ENCODE measurements around the gene ARHGAP6. TPM values are rescaled to one million over a fixed set of nuclear protein-coding genes. Genes with fewer than 3 reads are reported as not detected.
A peak's percentile ranks its signal among the peaks of the same experiment; 100 is the strongest.

ARHGAP6 gene
- total and polyA plus RNA-seq, 9 of the 15 experiments (the other 6 are each of a cell fraction or from before 2014, with no cell fraction given), result 12.5 to 63.6 (median 41.8) TPM

- TF ChIP-seq ZNF23 (CRISPR knock-in tag; IDR thresholded peaks at IDR 0.05), result no peak
- no peak for TF ChIP-seq GTF2E2 (tag; IDR thresholded peaks at IDR 0.05)
- TF ChIP-seq ZFPM2 (CRISPR knock-in tag; IDR thresholded peaks at IDR 0.05), result no peak
- TF ChIP-seq ZNF583 (CRISPR knock-in tag; IDR thresholded peaks at IDR 0.05), result no peak
- TF ChIP-seq CHD7 (IDR thresholded peaks at IDR 0.05; ENCODE audit: low read depth, low read length), result no peak
- TF ChIP-seq HLTF (IDR thresholded peaks at IDR 0.05), result no peak
- no peak for TF ChIP-seq YY1 (IDR thresholded peaks at IDR 0.05; ENCODE audit: borderline replicate concordance in 1 of 3, control insufficient read depth in 1 of 3, extremely low read depth in 1 of 3, insufficient read depth in 3 of 3, insufficient read length in 1 of 3, insufficient replicate concordance in 2 of 3, low read depth in 1 of 3, low read length in 2 of 3)
- TF ChIP-seq, protein P1, sequence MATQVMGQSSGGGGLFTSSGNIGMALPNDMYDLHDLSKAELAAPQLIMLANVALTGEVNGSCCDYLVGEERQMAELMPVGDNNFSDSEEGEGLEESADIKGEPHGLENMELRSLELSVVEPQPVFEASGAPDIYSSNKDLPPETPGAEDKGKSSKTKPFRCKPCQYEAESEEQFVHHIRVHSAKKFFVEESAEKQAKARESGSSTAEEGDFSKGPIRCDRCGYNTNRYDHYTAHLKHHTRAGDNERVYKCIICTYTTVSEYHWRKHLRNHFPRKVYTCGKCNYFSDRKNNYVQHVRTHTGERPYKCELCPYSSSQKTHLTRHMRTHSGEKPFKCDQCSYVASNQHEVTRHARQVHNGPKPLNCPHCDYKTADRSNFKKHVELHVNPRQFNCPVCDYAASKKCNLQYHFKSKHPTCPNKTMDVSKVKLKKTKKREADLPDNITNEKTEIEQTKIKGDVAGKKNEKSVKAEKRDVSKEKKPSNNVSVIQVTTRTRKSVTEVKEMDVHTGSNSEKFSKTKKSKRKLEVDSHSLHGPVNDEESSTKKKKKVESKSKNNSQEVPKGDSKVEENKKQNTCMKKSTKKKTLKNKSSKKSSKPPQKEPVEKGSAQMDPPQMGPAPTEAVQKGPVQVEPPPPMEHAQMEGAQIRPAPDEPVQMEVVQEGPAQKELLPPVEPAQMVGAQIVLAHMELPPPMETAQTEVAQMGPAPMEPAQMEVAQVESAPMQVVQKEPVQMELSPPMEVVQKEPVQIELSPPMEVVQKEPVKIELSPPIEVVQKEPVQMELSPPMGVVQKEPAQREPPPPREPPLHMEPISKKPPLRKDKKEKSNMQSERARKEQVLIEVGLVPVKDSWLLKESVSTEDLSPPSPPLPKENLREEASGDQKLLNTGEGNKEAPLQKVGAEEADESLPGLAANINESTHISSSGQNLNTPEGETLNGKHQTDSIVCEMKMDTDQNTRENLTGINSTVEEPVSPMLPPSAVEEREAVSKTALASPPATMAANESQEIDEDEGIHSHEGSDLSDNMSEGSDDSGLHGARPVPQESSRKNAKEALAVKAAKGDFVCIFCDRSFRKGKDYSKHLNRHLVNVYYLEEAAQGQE (IDR thresholded peaks at IDR 0.05; ENCODE audit: borderline replicate concordance), result no peak; the same call in 1 of the 2 replicates
- TF ChIP-seq, protein P1 (CRISPR knock-in tag; IDR thresholded peaks at IDR 0.05; ENCODE audit: low read depth), result no peak
- peak; percentile 77; the same call in 1 of the 2 replicates for TF ChIP-seq ZNF316 (IDR thresholded peaks at IDR 0.05)
Observed at GRCh38 chrX:11588097-11588496, 77.6 kb downstream of the ARHGAP6 start (continued).
